NCI-H748 (cell line): ENCODE measurements around the gene MRPL21.
A peak's percentile ranks its signal among the peaks of the same experiment; 100 is the strongest.

Source experiments
- DNase-seq: peaks from one replicate; lab custom pipeline; 2025; ENCODE audit not compliant: unreplicated experiment; lab: John Stamatoyannopoulos, UW

MRPL21 gene

DNA sequence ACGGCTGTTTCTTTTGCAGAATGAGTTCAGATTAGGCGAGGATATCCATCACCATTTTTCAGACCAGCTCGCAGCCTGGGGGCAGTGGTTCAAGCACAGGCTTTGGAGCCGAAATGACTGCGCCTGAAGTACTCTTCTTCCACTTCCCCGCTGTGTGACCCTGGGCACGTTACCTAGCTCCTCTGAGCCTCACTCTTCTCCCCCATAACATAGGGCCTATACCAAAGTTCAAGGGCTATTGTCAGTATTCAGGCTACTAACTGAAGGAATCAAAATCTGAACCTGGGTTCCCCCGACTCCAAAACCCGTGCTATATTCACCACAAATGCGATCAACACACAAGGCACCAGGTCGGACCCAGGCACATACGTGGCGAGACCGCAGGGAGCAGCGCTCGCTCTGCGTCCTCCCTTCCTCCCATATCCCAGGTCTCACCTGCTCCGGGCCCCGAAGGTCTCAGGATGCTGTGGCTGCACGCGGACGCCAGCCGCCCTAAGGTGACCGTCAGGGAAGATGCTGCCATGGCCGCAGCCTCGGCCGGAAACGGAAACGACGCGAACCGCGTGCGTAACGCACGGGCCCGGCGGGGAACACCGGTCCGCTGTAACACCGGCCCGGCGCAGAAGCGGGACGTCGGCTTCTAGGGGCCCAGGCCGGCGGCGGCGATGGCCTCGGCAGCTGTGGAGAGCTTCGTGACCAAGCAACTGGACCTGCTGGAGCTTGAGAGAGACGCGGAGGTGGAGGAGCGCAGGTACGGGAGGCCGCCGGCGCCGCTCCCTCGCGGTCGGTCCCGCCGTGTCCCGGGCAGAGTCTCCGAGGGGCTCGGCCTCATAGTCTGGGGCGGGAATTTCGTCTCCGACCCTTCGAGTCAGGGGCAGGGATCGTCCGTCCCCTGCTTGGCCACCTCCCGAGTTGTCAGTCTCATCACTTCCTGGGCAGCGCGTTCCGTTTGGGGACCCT lies at the start of gene MRPL21, which contains the start of gene IGHMBP2:
MRPL21 (minus strand) TSS at position 545 of the 960 bp plus-strand sequence; CDS start at position 523, 22 bp downstream.
IGHMBP2 (plus strand) TSS at position 604 of the 960 bp plus-strand sequence; CDS start at position 666, 62 bp downstream.
- DNase-seq: peak; percentile 87

GRCh38 chr11:68950762-68951161 lies 47.1 kb upstream of the MRPL21 start:
- no peak for DNase-seq

- no peak for DNase-seq
Measured at GRCh38 chr11:68950270-68950669, 46.6 kb upstream of the MRPL21 start.

DNA sequence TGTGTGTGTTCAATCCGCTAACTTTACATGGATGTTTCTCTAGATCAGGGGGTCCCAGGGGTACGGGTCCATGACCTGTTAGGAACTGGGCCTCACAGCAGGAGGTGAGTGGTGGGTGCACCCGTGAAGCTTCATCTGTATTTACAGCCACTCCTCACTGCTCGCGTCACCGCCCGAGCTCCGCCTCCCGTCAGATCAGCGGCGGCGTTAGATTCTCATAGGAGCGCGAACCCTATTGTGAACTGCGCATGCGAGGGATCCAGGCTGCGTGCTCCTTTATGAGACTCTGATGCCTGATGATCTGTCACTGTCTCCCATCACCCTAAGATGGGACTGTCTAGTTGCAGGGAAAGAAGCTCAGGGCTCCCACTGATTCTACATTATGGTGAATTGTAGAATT lies 45.3 kb upstream of the MRPL21 start:
- DNase-seq: no peak

- DNase-seq: no peak
Measured at GRCh38 chr11:68948496-68948895, 44.9 kb upstream of the MRPL21 start.

DNA sequence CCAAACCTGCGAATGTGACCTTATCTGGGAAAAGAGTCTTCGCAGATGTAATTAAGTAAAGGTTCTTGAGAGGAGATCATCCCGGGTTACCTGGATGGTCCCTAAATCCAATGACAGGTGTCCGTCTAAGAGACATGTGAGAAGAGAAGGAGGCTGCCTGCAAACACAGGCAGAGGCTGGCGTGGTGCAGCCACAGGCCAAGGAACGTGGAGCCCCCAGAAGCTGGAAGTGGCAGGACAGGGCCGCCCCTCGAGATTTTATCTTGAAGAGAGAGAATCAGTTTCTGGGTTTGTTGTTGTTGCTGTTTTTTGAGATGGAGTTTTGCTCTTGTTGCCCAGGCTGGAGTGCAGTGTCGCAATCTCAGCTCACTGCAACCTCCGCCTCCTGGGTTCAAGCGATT lies 43.5 kb upstream of the MRPL21 start:
- DNase-seq: no peak

- no peak for DNase-seq
Measured at GRCh38 chr11:68946416-68947090, 42.9 kb upstream of the MRPL21 start.

GRCh38 chr11:68942751-68943271 lies 39.2 kb upstream of the MRPL21 start:
- no peak for DNase-seq

DNA sequence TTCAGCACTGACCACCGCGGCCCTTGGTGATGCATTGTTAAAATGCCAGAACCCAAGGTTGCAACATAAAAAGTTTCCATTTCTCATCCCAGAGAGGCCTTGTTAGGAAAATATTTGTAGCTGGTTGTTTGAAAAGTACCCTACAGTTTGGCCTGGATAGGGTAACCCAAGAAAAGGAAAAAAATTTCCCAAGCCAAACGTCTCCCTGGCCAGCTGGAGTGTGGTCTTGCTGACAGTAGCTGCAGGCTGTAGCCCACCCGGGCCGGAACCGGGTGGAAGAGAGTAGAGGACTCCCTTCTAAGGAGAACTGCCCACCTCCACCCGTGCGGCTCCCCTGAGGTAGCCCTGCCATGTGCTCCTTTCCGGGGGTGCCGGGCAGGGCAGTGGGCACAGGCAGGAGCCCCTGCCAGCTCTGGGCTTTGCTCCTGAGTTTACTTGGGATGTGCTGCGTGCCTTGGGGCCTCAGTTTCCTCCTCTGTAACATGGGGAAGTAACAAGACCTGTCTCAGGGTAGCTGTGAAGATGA lies 38.5 kb upstream of the MRPL21 start:
- DNase-seq: no peak

DNA sequence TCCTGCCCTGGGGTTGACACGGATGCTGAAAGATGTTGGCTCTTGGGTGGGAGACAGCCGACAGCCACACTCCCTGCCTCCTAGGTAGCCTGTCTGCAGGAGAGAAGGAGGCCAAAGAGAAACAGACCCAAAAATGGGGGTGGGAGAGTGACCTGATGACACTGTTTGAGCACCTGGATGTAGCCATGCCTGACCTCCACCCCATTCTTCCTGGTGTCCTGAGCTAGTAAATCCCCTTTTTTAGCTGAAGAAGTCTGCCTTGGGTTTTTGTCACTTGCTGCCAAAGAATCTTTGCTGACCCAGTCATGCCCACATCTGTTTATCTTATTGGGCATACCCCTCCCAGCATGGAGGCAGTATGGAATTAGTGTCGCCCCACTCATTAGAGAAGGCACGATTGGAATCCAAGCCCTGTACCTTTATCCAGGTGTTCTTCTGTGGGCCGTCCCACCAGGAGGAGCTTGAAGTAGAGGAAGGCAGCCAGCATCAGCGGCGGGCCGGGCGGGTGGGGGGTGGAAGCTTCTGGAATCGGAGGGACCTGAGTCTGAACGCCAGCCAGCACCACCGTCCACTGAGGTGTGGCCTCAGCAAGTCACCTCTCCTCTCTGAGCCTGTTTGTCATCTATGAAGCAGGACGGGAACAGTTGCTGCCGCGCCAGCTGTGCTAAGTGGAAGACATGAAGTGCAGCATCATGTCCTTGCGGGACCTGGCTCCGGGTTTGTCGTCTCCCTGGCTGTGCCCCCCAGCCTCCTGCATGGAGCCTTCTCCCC lies 37.9 kb upstream of the MRPL21 start:
- DNase-seq: no peak

DNA sequence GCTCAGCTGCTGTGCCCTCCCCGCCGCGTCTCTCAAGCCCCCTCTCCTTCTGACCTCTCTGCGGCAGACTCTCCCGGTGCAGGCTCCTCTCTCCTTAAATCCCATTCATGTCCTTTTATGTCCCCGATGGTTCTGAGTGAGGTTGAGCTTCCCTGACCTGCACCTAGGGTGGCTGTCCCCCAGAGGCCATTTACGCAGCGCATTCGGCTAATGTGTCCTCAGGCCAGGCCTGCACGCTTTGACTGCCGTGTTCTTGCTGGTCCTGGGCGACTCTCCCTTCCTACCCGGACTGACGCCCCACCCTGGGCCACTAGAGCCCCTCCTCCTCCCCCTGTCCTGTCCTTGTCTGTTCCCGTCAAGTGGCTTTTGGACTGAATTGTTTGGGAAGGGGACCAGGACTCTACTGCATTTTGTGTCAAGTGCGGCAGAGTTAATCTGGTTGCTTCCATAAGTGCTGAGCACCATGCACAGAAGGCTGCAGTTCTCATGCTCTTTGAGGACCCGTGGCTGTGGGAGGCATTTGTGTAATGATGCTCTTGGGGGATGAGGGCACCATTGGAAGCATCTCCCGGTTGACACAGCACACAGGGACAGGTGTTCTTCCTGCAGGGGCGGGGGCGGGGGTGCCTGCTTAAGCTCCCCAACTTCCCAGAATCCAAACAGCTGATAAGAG lies 37.2 kb upstream of the MRPL21 start:
- DNase-seq: no peak

DNA sequence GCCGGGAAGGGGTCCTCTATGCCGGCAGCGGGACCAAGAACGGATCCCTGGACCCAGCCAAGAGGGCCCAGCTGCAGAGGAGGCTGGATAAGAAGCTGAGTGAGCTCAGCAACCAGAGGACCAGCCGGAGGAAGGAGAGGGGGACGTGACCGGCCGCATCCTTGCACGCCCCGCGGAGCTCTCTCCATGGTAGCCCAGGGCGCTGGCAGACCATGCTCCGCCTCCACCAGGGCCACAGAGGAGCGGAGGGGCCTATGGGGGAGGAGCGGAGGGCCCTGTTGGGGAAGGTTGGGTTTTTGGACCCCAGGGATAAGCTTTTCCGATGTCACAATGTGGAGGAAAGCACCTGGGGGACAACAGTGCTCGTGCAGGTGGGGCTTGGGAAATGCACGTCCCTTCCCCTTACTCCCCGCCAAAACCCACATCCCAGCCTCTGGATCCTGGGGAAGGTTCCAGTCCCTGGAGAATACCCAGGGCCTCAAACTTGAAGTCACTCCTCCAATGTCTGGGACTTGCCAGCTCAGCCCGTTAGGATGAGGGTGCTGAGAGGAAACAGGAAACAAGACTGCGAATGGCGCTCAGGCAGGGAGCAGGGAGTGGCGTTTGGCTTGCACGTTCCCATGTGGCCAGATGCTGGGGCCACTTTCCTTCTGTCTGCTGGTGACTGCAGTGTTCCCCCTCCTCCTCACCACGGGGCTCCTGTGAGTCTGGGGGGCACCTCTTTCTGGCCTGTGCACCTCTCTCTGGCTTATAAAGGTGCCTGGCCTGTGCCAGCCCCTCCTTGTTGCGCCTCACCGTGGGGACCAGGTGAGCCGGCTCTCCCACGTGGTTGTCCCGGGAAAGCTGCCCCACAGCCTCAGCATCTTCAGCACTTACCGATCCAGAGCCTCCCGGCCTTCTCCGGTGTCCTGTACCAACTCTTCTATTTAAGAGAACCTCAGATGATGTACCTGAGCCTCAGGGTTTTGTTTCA lies 36.2 kb upstream of the MRPL21 start:
- no peak for DNase-seq

- DNase-seq: no peak
Measured at GRCh38 chr11:68938816-68939582, 35.4 kb upstream of the MRPL21 start.

DNA sequence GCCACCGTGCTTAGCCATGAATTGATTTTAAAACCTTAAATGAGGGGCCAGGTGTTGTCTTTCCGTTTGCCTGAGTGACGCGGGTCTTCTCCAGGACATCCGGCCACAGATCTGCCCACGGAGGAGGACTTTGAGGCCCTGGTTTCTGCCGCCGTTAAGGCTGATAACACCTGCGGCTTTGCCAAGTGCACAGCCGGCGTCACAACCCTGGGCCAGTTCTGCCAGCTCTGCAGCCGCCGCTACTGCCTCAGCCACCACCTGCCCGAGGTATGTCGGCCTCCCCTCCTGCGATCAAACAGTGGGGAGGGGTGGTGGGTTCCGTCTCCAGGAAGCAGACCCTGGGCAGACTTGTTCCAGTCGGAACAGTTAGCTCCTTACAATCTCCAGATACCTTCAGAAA lies 34.5 kb upstream of the MRPL21 start:
- no peak for DNase-seq

DNA sequence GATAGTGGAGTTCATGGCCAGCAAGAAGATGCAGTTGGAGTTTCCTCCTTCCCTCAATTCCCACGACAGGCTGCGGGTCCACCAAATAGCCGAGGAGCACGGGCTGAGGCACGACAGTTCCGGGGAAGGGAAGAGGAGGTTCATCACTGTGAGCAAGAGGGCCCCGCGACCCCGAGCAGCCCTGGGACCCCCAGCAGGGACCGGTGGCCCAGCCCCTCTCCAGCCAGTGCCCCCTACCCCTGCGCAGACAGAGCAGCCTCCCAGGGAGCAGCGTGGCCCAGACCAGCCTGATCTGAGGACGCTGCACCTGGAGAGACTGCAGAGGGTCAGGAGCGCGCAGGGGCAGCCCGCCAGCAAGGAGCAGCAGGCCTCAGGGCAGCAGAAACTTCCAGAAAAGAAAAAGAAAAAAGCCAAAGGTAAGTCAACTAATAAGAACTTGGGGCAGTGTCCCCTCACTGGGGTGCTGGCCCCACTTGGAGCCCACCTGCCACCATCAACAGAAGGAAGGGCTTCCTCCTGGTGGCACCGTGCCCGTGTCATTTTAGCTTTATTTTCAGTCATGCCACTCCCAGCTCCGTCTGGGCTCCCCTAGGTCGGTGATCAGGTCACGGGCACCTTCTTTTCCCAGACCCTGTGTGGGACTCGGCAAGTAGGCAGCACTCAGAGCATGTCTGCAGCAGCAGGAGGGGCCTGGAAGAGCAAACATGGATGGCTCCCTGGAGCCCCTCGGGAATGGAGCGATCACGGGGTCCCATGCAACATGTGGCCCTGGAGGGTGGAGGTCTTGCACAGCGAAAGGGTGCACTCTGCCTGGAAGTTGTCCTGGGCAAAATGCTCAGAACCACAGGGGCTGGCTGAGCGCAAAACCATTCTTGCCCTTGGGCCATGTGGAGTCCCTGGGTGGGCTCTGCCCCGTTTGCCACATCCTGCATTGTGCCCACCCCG lies 33.3 kb upstream of the MRPL21 start:
- DNase-seq: no peak

- no peak for DNase-seq
Measured at GRCh38 chr11:68936358-68936636, 32.7 kb upstream of the MRPL21 start.

DNA sequence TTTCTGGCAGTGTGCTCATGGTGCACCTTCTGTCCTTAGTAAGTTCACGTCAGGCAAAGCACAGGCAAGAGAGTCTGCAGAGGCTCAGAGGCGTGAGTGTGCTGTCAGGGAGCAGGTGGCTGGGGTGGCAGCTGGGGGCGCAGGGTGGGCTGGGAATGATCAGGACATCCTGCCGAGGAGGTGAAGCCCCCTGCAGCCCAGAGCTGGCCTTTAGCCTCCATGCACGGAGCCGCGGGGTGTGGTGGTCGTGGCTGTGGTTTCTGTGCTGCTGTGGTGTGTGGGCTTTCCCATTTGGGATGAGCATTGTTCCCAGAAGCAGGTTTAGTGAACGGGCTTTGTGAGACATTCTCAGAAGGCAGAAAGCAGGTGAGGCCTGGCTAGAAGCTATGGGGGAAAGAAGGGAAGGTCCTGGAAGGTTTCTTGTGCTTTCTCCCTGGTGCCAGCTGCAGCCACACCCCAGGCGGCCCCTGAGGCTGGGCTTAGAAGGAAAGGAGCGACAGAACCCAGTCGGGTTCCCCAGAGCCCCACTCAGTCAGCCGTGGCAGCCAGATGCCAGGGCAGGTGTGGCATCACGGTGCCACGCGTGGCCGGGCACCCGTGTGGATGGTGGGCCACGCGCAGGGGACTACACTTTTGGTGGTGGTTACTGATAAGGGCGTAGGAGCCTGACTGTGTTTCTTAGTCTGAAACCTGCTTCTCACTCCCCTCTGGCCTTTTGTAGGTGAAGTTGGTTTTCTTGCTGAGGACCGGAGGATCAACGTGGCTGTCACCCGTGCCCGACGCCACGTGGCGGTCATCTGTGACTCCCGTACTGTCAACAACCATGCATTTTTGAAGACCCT lies 32.1 kb upstream of the MRPL21 start:
- no peak for DNase-seq
